LoVo (cell line): ENCODE results near the gene ETV2.
"Not testable (repeated sequence)": the region's sequence is repeated elsewhere in the genome, so short reads cannot be mapped to it uniquely, and the experiment has no call there.

Experiments
- DNase-seq: peaks from one replicate; pipeline ENCODE4 v3.0.0-alpha.2; 2016; ENCODE audit warnings: low spot score

Gene ETV2

GRCh38 chr19:35628565-35629331, 12.8 kb upstream of the ETV2 start, which contains the start of gene RBM42:
RBM42 (plus strand) TSS chr19:35629036; CDS start chr19:35629154, 118 bp downstream.
- DNase-seq = peak; percentile 98

GRCh38 chr19:35629332-35629633, 12.3 kb upstream of the ETV2 start:
- no peak for DNase-seq

- no peak for DNase-seq
These were observed 7.7 kb upstream of the ETV2 start for GRCh38 chr19:35633727-35634440.

- DNase-seq = no peak
These were observed 4.9 kb upstream of the ETV2 start for GRCh38 chr19:35636651-35637050.

- no peak for DNase-seq
These were observed 4.4 kb upstream of the ETV2 start for GRCh38 chr19:35637165-35637564.

- no peak for DNase-seq
These were observed 2.3 kb upstream of the ETV2 start for GRCh38 chr19:35639321-35639639.

GRCh38 chr19:35639863-35640262, 1.7 kb upstream of the ETV2 start:
- DNase-seq = no peak

GRCh38 chr19:35642312-35642711, 767 bp downstream of the ETV2 start:
- DNase-seq = no peak

- no peak for DNase-seq
These were observed 1.3 kb downstream of the ETV2 start for GRCh38 chr19:35642798-35643254.

GRCh38 chr19:35643255-35644205, 2.0 kb downstream of the ETV2 start:
- DNase-seq = peak; percentile 82

GRCh38 chr19:35644206-35644986, 2.9 kb downstream of the ETV2 start:
- peak; percentile 93 for DNase-seq

- DNase-seq = peak; percentile 23
These were observed 3.6 kb downstream of the ETV2 start for GRCh38 chr19:35644987-35645679.

- no peak for DNase-seq
These were observed 4.4 kb downstream of the ETV2 start for GRCh38 chr19:35645680-35646511.

- DNase-seq = peak; percentile 98
These were observed 6.7 kb downstream of the ETV2 start, which contains the start of gene COX6B1 for GRCh38 chr19:35648017-35648961. COX6B1 (plus strand) TSS chr19:35648323; CDS start chr19:35651244, 2,921 bp downstream.

- DNase-seq = no peak
These were observed 9.0 kb downstream of the ETV2 start for GRCh38 chr19:35650581-35650980.

- DNase-seq = not testable (repeated sequence)
These were observed 13.3 kb downstream of the ETV2 start for GRCh38 chr19:35654828-35655227.

GRCh38 chr19:35655600-35655999, 14.1 kb downstream of the ETV2 start:
- no peak for DNase-seq

- DNase-seq = no peak
These were observed 15.2 kb downstream of the ETV2 start for GRCh38 chr19:35656700-35657099.
